MM.1S (cell line): Measurements from ENCODE around the gene F12.

ENCODE experiments used
- DNase-seq: peaks from one replicate; pipeline ENCODE4 v3.0.0-alpha.2; 2015
- H2AFZ ChIP-seq: fragments of 300-600 bp; sonication (generic); 2 replicates; pipeline ENCODE4 v1.6.0; 2016; ENCODE audit warnings: antibody characterized with exemption, low read length
- H3F3A ChIP-seq: fragments of 300-600 bp; sonication (generic); 2 replicates; pipeline ENCODE4 v1.6.1; 2016; ENCODE audit warnings: mild to moderate bottlenecking, antibody characterized with exemption, low read length, moderate library complexity, mixed read lengths; ENCODE audit not compliant: insufficient read depth
- H3K27ac ChIP-seq: fragments of 300-600 bp; sonication (generic); 2 replicates; pipeline ENCODE4 v1.5.1; 2016; ENCODE audit warnings: mild to moderate bottlenecking, low read length
- H3K27me3 ChIP-seq: fragments of 300-600 bp; sonication (generic); replicated peaks from 2 replicates; pipeline ENCODE4 v1.6.0; 2016; ENCODE audit warnings: low read length; ENCODE audit not compliant: insufficient read depth
- H3K36me3 ChIP-seq: fragments of 300-600 bp; sonication (generic); replicated peaks from 2 replicates; pipeline ENCODE4 v1.6.1; 2016; ENCODE audit warnings: mild to moderate bottlenecking, low read length, mixed read lengths; ENCODE audit not compliant: insufficient read depth
- H3K4me1 ChIP-seq: fragments of 300-600 bp; sonication (generic); 2 replicates; pipeline ENCODE4 v1.6.1; 2016; ENCODE audit warnings: low read length, mixed read lengths
- H3K4me2 ChIP-seq: fragments of 300-600 bp; sonication (generic); 2 replicates; pipeline ENCODE4 v1.6.0; 2016; ENCODE audit warnings: low read depth, low read length
- H3K4me3 ChIP-seq: fragments of 300-600 bp; sonication (generic); 2 replicates; pipeline ENCODE4 v1.5.1; 2016; ENCODE audit warnings: low read length, mixed read lengths
- H3K79me2 ChIP-seq: fragments of 300-600 bp; sonication (generic); 2 replicates; pipeline ENCODE4 v1.6.1; 2016; ENCODE audit warnings: mixed run types, low read length, mixed read lengths
- H3K9ac ChIP-seq: fragments of 300-600 bp; sonication (generic); 2 replicates; pipeline ENCODE4 v1.6.1; 2016; ENCODE audit warnings: low read length, mixed read lengths
- H3K9me2 ChIP-seq: fragments of 300-600 bp; sonication (generic); replicated peaks from 2 replicates; pipeline ENCODE4 v1.6.1; 2016; ENCODE audit warnings: mild to moderate bottlenecking, low read length, mixed read lengths; ENCODE audit not compliant: insufficient read depth
- H3K9me3 ChIP-seq: fragments of 300-600 bp; sonication (generic); replicated peaks from 2 replicates; pipeline ENCODE4 v1.6.1; 2016; ENCODE audit warnings: mild to moderate bottlenecking, low read length, mixed read lengths; ENCODE audit not compliant: insufficient read depth
- H4K20me1 ChIP-seq: fragments of 300-600 bp; sonication (generic); 2 replicates; pipeline ENCODE4 v1.6.1; 2016; ENCODE audit warnings: mild to moderate bottlenecking, low read length, moderate library complexity, mixed read lengths; ENCODE audit not compliant: insufficient read depth
- EZH2 ChIP-seq: fragments of 300-600 bp; sonication (generic); optimal IDR thresholded peaks from 2 replicates; pipeline ENCODE3; 2017; ENCODE audit warnings: low read depth, mild to moderate bottlenecking, antibody characterized with exemption, low read length, mixed read lengths
- EZH2phosphoT487 ChIP-seq: fragments of 300-600 bp; sonication (generic); IDR thresholded peaks from 2 replicates; pipeline ENCODE4 v1.6.1; 2018; ENCODE audit warnings: antibody characterized with exemption, low read length
- TF ChIP-seq, protein P1 (sequence below): fragments of 300-600 bp; sonication (generic); IDR thresholded peaks from 2 replicates; pipeline ENCODE4 v1.5.1; 2016; ENCODE audit warnings: antibody characterized with exemption, low read length, mixed read lengths

The F12 gene

DNA sequence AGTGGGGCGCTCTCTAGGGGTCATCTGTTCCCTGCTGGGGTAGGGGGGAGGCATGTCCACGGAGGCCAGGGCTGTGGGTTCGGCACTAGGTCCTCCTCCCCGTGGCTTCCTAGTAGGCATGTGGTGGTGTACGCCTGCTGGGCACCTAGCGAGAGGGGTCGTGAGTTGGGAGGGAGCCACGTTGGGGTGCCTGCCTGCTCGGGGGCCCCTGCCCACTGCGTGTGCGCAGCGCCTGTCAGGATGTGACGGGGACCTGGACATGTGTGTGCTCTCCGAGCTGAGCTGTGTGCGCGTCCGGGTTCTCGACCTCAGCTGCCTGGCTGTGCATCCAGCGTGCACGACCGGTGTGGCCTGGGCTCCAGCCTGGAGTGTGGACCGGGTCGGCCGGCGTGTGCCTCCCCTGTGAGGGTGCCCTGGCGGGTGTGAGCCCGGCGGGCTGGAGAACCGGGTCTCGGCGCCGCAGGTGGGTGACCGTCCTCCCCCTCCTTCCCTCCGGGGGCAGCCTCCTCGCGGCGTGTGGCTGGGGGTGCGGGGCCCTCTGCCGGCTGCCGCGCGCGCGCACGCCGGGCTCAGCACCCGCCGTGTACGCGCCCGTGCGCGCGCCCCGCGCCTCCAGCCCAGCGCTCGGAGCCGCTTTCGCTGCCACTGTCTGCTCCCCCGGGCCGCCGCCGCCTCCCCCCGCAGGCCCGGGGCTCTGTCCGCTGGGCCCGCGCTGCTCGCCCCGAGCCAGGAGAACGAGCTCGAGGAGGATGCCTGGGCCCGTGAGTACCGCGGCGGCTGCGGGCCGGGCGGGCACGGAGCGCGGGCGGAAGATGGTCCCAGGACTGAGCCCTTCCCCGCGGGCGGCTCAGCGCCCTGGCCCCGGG is 37.1 kb upstream of the F12 start, which contains the start of gene PRR7:
Gene PRR7, plus strand, starts transcription at position 615 of the 866 bp plus-strand sequence. CDS start 8,254 bp downstream, outside the sequence.
- no peak for TF ChIP-seq EZH2phosphoT487
- TF ChIP-seq EZH2 = no peak
- TF ChIP-seq, protein P1, sequence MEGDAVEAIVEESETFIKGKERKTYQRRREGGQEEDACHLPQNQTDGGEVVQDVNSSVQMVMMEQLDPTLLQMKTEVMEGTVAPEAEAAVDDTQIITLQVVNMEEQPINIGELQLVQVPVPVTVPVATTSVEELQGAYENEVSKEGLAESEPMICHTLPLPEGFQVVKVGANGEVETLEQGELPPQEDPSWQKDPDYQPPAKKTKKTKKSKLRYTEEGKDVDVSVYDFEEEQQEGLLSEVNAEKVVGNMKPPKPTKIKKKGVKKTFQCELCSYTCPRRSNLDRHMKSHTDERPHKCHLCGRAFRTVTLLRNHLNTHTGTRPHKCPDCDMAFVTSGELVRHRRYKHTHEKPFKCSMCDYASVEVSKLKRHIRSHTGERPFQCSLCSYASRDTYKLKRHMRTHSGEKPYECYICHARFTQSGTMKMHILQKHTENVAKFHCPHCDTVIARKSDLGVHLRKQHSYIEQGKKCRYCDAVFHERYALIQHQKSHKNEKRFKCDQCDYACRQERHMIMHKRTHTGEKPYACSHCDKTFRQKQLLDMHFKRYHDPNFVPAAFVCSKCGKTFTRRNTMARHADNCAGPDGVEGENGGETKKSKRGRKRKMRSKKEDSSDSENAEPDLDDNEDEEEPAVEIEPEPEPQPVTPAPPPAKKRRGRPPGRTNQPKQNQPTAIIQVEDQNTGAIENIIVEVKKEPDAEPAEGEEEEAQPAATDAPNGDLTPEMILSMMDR = no peak
- Histone ChIP-seq H4K20me1 (no peaks in the 10 kb centered on the region), H3K4me2 (peak within 1 kb of the TSS; percentile 99), H3K27me3 (no peaks in the 10 kb centered on the region), H3K4me3 (peak within 1 kb of the TSS; percentile 70), H3K27ac (peak within 1 kb of the TSS; percentile 59), H2AFZ (no peak within 1 kb of the TSS), H3K9me2 (no peaks in the 10 kb centered on the region), H3K4me1 (peaks cover 36% of the 10 kb centered on the region), H3K36me3 (no peaks in the 10 kb centered on the region), H3K9ac (peak within 1 kb of the TSS; percentile 83), H3K79me2 (no peaks in the 10 kb centered on the region), H3F3A (peaks cover 36% of the 10 kb centered on the region), H3K9me3 (no peaks in the 10 kb centered on the region)
- peak; percentile 77 for DNase-seq

DNA sequence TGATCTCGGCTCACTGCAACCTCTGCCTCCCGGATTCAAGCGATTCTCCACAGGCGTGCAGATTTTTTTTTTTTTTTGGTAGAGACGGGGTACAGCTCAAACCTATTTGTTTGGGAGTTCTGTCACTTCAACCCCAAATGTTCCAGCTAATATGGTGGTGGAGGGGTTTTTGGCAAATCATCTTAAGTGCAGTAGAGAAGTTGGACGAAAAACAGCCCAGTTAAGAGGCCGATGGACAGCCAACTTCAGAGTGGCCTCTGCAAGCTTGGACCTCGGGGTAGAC is 36.5 kb upstream of the F12 start:
- Histone ChIP-seq H2AFZ (no peak overlapping the region), H3K9me2 (no peaks in the 10 kb centered on the region), H3K4me2 (peak overlapping the region; percentile 99), H4K20me1 (no peaks in the 10 kb centered on the region), H3K9ac (peak overlapping the region; percentile 83), H3K9me3 (no peaks in the 10 kb centered on the region), H3K4me3 (peak overlapping the region; percentile 70), H3K36me3 (no peaks in the 10 kb centered on the region), H3F3A (peaks cover 36% of the 10 kb centered on the region), H3K79me2 (no peaks in the 10 kb centered on the region), H3K27me3 (no peaks in the 10 kb centered on the region), H3K27ac (peak overlapping the region; percentile 59), H3K4me1 (peaks cover 36% of the 10 kb centered on the region)
- TF ChIP-seq, protein P1 = no peak
- TF ChIP-seq EZH2 (no peak), EZH2phosphoT487 (no peak)
- no peak for DNase-seq

DNA sequence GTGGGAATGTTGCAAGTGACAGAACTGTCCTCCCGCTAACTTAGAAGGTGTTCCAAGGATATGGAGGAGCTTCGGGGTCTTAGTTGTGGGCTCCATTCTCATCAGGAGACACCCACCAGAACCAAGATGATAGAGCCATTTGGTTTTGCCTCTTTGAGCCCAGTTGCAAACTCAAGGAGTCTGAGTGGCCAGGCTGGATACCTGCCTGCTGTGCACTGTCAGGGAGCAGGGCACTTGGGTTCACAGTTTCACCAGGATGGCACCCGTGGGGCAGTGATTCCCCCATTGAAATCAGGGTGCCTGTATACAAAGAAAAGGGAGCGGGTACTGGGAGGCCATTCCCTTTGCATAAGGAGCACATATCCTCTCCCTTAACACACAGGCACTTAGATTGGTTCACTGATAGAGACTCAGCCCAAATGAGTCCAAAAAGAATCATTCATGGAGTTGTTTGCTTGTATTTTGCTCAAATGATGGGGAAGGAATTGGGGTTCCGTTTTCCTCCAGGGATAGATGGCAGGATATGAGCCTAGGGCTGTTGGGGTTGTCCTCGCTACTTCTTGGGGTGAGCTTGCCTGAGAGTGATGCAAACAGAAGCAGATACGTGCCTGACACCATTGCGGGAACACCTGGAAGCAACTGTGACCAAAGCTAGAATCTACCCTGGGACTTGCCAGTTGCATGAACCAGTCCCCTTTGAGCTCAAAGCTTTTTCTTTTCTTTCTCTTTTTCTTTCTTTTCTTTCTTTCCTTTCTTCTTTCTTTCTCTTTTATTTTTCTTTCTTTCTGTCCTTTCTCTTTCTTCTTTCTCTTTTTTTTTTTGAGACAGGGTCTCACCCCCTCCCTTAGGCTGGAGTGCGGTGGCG is 35.9 kb upstream of the F12 start:
- TF ChIP-seq, protein P1 = no peak
- no peak for TF ChIP-seq EZH2
- TF ChIP-seq EZH2phosphoT487 = no peak
- DNase-seq = peak; percentile 38
- Histone ChIP-seq H3K27me3 (no peaks in the 10 kb centered on the region), H3F3A (peaks cover 36% of the 10 kb centered on the region), H3K4me2 (peak overlapping the region; percentile 99), H2AFZ (no peak overlapping the region), H3K79me2 (no peaks in the 10 kb centered on the region), H3K9me3 (no peaks in the 10 kb centered on the region), H3K4me3 (peak overlapping the region; percentile 70), H3K4me1 (peaks cover 36% of the 10 kb centered on the region), H3K9ac (peak overlapping the region; percentile 83; the same call in 1 of the 2 replicates), H3K9me2 (no peaks in the 10 kb centered on the region), H3K27ac (peak overlapping the region; percentile 59), H4K20me1 (no peaks in the 10 kb centered on the region), H3K36me3 (no peaks in the 10 kb centered on the region)
